ENCODE measurements around the gene BAG2.
A peak's percentile ranks its signal among the peaks of the same experiment; 100 is the strongest.

The BAG2 gene

DNA sequence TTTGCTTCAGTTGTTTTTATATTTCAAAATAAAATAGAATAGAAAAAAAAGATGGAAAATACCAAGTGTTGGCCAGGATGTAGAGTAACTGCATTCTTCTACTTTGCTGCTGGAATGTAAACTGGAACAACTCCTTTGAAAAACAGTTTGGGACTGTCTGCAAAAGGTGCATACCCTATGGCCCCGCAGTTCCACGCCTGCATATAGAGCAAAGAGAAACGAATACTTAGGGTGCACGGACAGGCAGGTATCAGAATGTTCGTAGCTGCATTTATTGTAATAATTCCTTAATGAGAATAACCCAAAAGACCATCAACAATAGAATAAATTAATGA lies 50.6 kb downstream of the BAG2 start:
- no peak for DNase-seq

DNA sequence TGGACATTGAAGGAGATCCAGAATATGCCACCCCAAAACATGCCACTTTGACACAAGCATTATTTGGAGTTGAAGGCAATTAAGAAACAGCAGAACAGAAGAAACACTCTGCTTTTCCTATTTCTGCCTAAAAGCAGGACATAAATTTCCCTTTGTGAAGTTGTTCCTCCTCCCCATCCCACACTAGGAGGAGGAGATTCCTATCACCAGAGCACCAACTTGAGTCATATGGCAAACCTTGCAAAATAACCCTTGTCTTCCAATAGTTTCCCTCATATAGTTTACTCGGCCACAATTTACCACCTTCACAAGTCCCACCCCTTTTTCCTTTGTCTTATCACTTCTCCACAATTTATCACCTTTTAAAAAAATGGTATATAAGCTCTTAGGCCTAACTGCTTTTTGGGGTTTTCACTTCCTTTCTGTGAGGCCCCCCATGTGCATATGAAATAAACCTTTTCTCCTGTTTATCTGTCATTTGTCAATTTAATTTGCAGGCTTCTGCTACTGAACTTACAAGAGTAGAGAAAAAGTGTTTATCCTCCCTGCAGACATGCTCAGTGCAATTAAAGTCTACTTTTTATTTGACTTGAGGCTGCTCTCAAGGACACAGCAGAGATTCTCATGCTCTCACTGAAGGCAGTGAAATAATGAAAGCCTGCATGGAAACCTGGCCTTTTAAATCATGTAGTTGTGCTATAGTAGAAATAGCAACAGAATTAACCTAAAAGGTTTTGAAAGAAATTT lies 52.8 kb downstream of the BAG2 start:
- DNase-seq = peak; percentile 27

DNA sequence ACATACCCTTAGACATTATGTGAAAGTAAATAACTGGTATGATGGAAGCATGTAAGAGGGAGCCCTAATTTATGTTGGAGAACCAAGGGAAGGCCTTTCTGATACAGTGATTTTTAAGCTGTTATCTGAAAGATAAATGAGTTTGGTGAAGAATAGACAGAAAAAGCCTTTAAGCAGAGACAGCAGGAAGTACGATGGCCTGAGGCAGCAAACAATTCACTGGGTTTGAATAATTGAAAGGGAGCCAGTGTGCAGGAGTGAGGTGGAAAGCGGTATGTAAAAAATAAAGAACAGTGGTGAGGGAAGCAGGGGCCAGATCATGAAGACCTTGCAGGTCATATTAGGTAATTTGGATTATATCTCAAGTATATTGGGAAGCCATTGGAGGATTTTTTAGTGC lies 54.1 kb downstream of the BAG2 start:
- DNase-seq = no peak
